ENCODE measurements around the gene SPRY2.

SPRY2 gene

DNA sequence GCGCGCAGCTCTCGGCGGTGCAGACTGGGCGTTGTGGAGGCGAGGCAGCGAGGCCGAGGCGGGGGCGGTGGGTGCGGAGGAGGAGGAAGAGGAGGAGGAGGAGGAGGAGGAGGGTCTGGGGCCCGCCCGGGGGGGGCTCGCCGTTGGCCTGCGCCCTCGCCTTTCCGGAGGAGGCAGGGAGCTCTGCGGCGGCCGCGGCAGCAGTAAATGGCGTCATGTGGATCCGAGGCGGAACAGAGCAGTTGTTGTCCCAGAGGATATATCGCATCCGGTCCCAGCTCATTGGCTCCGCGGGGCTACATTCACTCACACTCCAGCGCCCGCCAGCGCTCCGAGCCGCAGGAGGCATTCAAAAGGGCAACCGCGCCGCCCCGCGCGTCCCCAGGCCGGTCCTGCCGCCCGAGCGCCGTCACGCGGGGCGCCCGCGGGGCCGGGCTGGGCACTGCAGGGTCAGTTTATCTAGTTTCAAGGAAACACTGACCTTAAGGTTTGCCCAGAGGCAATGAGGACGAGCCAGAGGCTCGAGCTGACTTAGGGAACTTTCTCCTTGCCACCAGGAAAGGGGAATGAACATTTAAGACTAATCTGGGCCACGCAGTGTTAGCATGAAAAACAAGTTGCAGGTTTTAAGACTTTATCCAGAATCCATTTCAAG lies at the start of gene SPRY2 (continued):
- TF ChIP-seq ZNF776 (tag by site-specific recombination; IDR thresholded peaks at IDR 0.05; ENCODE audit: borderline replicate concordance) = no peak
- TF ChIP-seq, protein P1, sequence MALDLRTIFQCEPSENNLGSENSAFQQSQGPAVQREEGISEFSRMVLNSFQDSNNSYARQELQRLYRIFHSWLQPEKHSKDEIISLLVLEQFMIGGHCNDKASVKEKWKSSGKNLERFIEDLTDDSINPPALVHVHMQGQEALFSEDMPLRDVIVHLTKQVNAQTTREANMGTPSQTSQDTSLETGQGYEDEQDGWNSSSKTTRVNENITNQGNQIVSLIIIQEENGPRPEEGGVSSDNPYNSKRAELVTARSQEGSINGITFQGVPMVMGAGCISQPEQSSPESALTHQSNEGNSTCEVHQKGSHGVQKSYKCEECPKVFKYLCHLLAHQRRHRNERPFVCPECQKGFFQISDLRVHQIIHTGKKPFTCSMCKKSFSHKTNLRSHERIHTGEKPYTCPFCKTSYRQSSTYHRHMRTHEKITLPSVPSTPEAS (tag by site-specific recombination; IDR thresholded peaks at IDR 0.05) = no peak
- TF ChIP-seq YY1 (tag by site-specific recombination; IDR thresholded peaks at IDR 0.05) = peak; percentile 37
- no peak for TF ChIP-seq ZNF514 (tag by site-specific recombination; IDR thresholded peaks at IDR 0.05)
- TF ChIP-seq, protein P2, sequence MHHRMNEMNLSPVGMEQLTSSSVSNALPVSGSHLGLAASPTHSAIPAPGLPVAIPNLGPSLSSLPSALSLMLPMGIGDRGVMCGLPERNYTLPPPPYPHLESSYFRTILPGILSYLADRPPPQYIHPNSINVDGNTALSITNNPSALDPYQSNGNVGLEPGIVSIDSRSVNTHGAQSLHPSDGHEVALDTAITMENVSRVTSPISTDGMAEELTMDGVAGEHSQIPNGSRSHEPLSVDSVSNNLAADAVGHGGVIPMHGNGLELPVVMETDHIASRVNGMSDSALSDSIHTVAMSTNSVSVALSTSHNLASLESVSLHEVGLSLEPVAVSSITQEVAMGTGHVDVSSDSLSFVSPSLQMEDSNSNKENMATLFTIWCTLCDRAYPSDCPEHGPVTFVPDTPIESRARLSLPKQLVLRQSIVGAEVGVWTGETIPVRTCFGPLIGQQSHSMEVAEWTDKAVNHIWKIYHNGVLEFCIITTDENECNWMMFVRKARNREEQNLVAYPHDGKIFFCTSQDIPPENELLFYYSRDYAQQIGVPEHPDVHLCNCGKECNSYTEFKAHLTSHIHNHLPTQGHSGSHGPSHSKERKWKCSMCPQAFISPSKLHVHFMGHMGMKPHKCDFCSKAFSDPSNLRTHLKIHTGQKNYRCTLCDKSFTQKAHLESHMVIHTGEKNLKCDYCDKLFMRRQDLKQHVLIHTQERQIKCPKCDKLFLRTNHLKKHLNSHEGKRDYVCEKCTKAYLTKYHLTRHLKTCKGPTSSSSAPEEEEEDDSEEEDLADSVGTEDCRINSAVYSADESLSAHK (tag by site-specific recombination; IDR thresholded peaks at IDR 0.05) = peak; percentile 79
- no peak for TF ChIP-seq ZNF10 (tag by site-specific recombination; IDR thresholded peaks at IDR 0.05)
- TF ChIP-seq, protein P3, sequence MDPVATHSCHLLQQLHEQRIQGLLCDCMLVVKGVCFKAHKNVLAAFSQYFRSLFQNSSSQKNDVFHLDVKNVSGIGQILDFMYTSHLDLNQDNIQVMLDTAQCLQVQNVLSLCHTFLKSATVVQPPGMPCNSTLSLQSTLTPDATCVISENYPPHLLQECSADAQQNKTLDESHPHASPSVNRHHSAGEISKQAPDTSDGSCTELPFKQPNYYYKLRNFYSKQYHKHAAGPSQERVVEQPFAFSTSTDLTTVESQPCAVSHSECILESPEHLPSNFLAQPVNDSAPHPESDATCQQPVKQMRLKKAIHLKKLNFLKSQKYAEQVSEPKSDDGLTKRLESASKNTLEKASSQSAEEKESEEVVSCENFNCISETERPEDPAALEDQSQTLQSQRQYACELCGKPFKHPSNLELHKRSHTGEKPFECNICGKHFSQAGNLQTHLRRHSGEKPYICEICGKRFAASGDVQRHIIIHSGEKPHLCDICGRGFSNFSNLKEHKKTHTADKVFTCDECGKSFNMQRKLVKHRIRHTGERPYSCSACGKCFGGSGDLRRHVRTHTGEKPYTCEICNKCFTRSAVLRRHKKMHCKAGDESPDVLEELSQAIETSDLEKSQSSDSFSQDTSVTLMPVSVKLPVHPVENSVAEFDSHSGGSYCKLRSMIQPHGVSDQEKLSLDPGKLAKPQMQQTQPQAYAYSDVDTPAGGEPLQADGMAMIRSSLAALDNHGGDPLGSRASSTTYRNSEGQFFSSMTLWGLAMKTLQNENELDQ (tag by site-specific recombination; IDR thresholded peaks at IDR 0.05; ENCODE audit: low read depth) = no peak
- no peak for TF ChIP-seq ZNF416 (tag by site-specific recombination; IDR thresholded peaks at IDR 0.05)
- TF ChIP-seq TCF7L2 (IDR thresholded peaks at IDR 0.05; ENCODE audit: borderline replicate concordance, low read depth, low read length) = peak; percentile 56; the same call in 1 of the 2 replicates
- TF ChIP-seq ZNF677 (tag by site-specific recombination; IDR thresholded peaks at IDR 0.05) = peak; percentile 6; the same call in 1 of the 2 replicates
- no peak for TF ChIP-seq SCRT2 (tag by site-specific recombination; IDR thresholded peaks at IDR 0.05)
- no peak for TF ChIP-seq ZNF112 (tag by site-specific recombination; IDR thresholded peaks at IDR 0.05)
- peak; percentile 82 for TF ChIP-seq BCL11B (tag by site-specific recombination; IDR thresholded peaks at IDR 0.05; ENCODE audit: low read depth)
- TF ChIP-seq, protein P4, sequence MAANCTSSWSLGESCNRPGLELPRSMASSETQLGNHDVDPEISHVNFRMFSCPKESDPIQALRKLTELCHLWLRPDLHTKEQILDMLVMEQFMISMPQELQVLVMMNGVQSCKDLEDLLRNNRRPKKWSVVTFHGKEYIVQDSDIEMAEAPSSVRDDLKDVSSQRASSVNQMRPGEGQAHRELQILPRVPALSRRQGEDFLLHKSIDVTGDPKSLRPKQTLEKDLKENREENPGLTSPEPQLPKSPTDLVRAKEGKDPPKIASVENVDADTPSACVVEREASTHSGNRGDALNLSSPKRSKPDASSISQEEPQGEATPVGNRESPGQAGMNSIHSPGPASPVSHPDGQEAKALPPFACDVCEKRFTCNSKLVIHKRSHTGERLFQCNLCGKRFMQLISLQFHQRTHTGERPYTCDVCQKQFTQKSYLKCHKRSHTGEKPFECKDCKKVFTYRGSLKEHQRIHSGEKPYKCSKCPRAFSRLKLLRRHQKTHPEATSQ (tag by site-specific recombination; IDR thresholded peaks at IDR 0.05) = no peak
- TF ChIP-seq GLI2 (tag by site-specific recombination; IDR thresholded peaks at IDR 0.05; ENCODE audit: borderline replicate concordance, low read depth) = no peak
- TF ChIP-seq SALL2 (tag by site-specific recombination; IDR thresholded peaks at IDR 0.05; ENCODE audit: borderline replicate concordance) = no peak
- peak; percentile 37 for TF ChIP-seq ZNF335 (tag by site-specific recombination; conservative IDR thresholded peaks at IDR 0.05)
- TF ChIP-seq ZNF768 (tag by site-specific recombination; IDR thresholded peaks at IDR 0.05) = no peak; the same call in 1 of the 2 replicates
- TF ChIP-seq ZNF138 (tag by site-specific recombination; IDR thresholded peaks at IDR 0.05; ENCODE audit: borderline replicate concordance) = no peak
- no peak for TF ChIP-seq ZFP3 (tag by site-specific recombination; IDR thresholded peaks at IDR 0.05; ENCODE audit: low read depth)
- no peak for TF ChIP-seq ZNF623 (tag by site-specific recombination; IDR thresholded peaks at IDR 0.05)
- TF ChIP-seq YY2 (tag by site-specific recombination; IDR thresholded peaks at IDR 0.05) = no peak
- TF ChIP-seq ZNF169 (tag by site-specific recombination; IDR thresholded peaks at IDR 0.05) = no peak
- no peak for TF ChIP-seq ZNF223 (tag by site-specific recombination; IDR thresholded peaks at IDR 0.05)
- TF ChIP-seq BCL11A (tag by site-specific recombination; IDR thresholded peaks at IDR 0.05; ENCODE audit: low read depth) = no peak
- no peak for TF ChIP-seq ZNF311 (tag by site-specific recombination; IDR thresholded peaks at IDR 0.05; ENCODE audit: borderline replicate concordance)
- TF ChIP-seq RBAK (tag by site-specific recombination; IDR thresholded peaks at IDR 0.05) = no peak
- TF ChIP-seq GLI4 (tag by site-specific recombination; IDR thresholded peaks at IDR 0.05) = no peak; the same call in 1 of the 2 replicates
- peak; percentile 59; the same call in 1 of the 2 replicates for TF ChIP-seq ZNF324 (tag by site-specific recombination; IDR thresholded peaks at IDR 0.05)
- TF ChIP-seq, protein P5, sequence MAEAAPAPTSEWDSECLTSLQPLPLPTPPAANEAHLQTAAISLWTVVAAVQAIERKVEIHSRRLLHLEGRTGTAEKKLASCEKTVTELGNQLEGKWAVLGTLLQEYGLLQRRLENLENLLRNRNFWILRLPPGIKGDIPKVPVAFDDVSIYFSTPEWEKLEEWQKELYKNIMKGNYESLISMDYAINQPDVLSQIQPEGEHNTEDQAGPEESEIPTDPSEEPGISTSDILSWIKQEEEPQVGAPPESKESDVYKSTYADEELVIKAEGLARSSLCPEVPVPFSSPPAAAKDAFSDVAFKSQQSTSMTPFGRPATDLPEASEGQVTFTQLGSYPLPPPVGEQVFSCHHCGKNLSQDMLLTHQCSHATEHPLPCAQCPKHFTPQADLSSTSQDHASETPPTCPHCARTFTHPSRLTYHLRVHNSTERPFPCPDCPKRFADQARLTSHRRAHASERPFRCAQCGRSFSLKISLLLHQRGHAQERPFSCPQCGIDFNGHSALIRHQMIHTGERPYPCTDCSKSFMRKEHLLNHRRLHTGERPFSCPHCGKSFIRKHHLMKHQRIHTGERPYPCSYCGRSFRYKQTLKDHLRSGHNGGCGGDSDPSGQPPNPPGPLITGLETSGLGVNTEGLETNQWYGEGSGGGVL (tag by site-specific recombination; IDR thresholded peaks at IDR 0.05) = peak; percentile 98
- TF ChIP-seq ZNF473 (tag by site-specific recombination; IDR thresholded peaks at IDR 0.05) = no peak
